ENCODE data around the gene PLBD2. TPM values are rescaled to one million over a fixed set of nuclear protein-coding genes. Genes with fewer than 3 reads are reported as not detected.

The PLBD2 gene
- total RNA-seq, 1 experiment from 2014 or later = 30.7 TPM

DNA sequence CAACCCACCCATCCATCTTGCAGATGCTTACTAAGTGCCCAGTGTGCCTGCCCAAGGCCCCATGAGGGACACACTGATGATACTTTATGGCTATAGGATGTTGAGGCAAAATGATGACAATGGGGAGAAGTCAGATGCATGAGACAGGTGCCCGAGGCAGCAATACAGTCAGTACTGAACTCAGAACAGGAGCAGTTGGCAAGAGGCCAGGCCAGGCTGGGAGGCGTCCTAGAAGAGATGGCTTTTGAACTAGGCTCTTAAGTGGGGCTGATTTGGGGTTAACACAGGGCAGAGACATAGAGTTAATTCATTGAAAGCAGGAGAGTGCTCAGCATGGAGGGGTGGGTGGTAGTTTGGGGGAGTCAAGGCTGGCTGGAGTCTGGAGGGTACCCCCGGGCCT, 15.6 kb downstream of the PLBD2 start:
- Histone ChIP-seq H3K4me2 (no peak overlapping the region), H2AFZ (no peak overlapping the region), H3K9me3 (ENCODE audit: insufficient read depth, low read depth) (no peaks in the 10 kb centered on the region), H3K27ac (no peak overlapping the region), H3K9me2 (ENCODE audit: insufficient read depth) (no peaks in the 10 kb centered on the region), H4K20me1 (ENCODE audit: insufficient read depth) (no peaks in the 10 kb centered on the region; the same call in 1 of the 2 replicates), H3K27me3 (ENCODE audit: insufficient read depth, low read depth) (no peaks in the 10 kb centered on the region), H3K4me3 (no peak overlapping the region), H3F3A (ENCODE audit: insufficient read depth, low read depth) (no peaks in the 10 kb centered on the region), H3K4me1 (replicated peaks; ENCODE audit: insufficient read depth) (no peaks in the 10 kb centered on the region), H3K79me2 (ENCODE audit: low read depth) (no peaks in the 10 kb centered on the region), H3K36me3 (ENCODE audit: low read depth) (no peaks in the 10 kb centered on the region)
- ChIA-PET CTCF (no interaction called here), POLR2A (ENCODE audit: unreplicated experiment) (no interaction called here)
- intact Hi-C loops (cut with micrococcal nuclease; ENCODE audit: unreplicated experiment) = no loop called here
- no TSS peak for BruUV-seq (replicated peaks)
- TF ChIP-seq, protein P1, sequence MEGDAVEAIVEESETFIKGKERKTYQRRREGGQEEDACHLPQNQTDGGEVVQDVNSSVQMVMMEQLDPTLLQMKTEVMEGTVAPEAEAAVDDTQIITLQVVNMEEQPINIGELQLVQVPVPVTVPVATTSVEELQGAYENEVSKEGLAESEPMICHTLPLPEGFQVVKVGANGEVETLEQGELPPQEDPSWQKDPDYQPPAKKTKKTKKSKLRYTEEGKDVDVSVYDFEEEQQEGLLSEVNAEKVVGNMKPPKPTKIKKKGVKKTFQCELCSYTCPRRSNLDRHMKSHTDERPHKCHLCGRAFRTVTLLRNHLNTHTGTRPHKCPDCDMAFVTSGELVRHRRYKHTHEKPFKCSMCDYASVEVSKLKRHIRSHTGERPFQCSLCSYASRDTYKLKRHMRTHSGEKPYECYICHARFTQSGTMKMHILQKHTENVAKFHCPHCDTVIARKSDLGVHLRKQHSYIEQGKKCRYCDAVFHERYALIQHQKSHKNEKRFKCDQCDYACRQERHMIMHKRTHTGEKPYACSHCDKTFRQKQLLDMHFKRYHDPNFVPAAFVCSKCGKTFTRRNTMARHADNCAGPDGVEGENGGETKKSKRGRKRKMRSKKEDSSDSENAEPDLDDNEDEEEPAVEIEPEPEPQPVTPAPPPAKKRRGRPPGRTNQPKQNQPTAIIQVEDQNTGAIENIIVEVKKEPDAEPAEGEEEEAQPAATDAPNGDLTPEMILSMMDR (conservative IDR thresholded peaks at IDR 0.05) = no peak
- no peak for TF ChIP-seq EZH2 (IDR thresholded peaks at IDR 0.05; ENCODE audit: low read depth)
- DNase-seq = no peak

GRCh38 chr12:113374823-113375428, 16.5 kb downstream of the PLBD2 start:
- no peak overlapping the region for H2AFZ ChIP-seq
- no peak overlapping the region for H3K4me3 ChIP-seq
- H3K27me3 ChIP-seq (ENCODE audit: insufficient read depth, low read depth) = no peaks in the 10 kb centered on the region
- no peaks in the 10 kb centered on the region for H3K79me2 ChIP-seq (ENCODE audit: low read depth)
- BruUV-seq (replicated peaks) = no TSS peak
- CTCF ChIA-PET = interaction anchor here (0.5 kb wide), 1 partner anchor 331 kb away, joined by 7 read pairs; no protein-coding TSS in a partner anchor
- H3K27ac ChIP-seq = no peak overlapping the region
- TF ChIP-seq, protein P1 (conservative IDR thresholded peaks at IDR 0.05) = no peak
- no peak for TF ChIP-seq EZH2 (IDR thresholded peaks at IDR 0.05; ENCODE audit: low read depth)
- intact Hi-C loops (cut with micrococcal nuclease; ENCODE audit: unreplicated experiment) = no loop called here
- no peak overlapping the region for H3K4me2 ChIP-seq
- no peaks in the 10 kb centered on the region for H3K36me3 ChIP-seq (ENCODE audit: low read depth)
- H3K9me3 ChIP-seq (ENCODE audit: insufficient read depth, low read depth) = no peaks in the 10 kb centered on the region
- no peaks in the 10 kb centered on the region for H3K4me1 ChIP-seq (replicated peaks; ENCODE audit: insufficient read depth)
- no peaks in the 10 kb centered on the region for H3K9me2 ChIP-seq (ENCODE audit: insufficient read depth)
- H4K20me1 ChIP-seq (ENCODE audit: insufficient read depth) = no peaks in the 10 kb centered on the region; the same call in 1 of the 2 replicates
- POLR2A ChIA-PET (ENCODE audit: unreplicated experiment) = no interaction called here
- no peaks in the 10 kb centered on the region for H3F3A ChIP-seq (ENCODE audit: insufficient read depth, low read depth)
- no peak for DNase-seq

GRCh38 chr12:113378291-113378690, 19.9 kb downstream of the PLBD2 start:
- H3K9me3 ChIP-seq (ENCODE audit: insufficient read depth, low read depth) = no peaks in the 10 kb centered on the region
- no peaks in the 10 kb centered on the region for H3K79me2 ChIP-seq (ENCODE audit: low read depth)
- H3K27ac ChIP-seq = no peak overlapping the region
- no peak for TF ChIP-seq EZH2 (IDR thresholded peaks at IDR 0.05; ENCODE audit: low read depth)
- TF ChIP-seq, protein P1 (conservative IDR thresholded peaks at IDR 0.05) = no peak
- H3K9me2 ChIP-seq (ENCODE audit: insufficient read depth) = no peaks in the 10 kb centered on the region
- H3F3A ChIP-seq (ENCODE audit: insufficient read depth, low read depth) = no peaks in the 10 kb centered on the region
- H3K4me1 ChIP-seq (replicated peaks; ENCODE audit: insufficient read depth) = no peaks in the 10 kb centered on the region
- H4K20me1 ChIP-seq (ENCODE audit: insufficient read depth) = no peaks in the 10 kb centered on the region
- no peak overlapping the region for H2AFZ ChIP-seq
- H3K27me3 ChIP-seq (ENCODE audit: insufficient read depth, low read depth) = no peaks in the 10 kb centered on the region
- CTCF ChIA-PET = interaction anchor here (0.7 kb wide), 1 partner anchor 29 kb away, joined by 6 read pairs; no protein-coding TSS in a partner anchor
- H3K4me2 ChIP-seq = no peak overlapping the region
- POLR2A ChIA-PET (ENCODE audit: unreplicated experiment) = no interaction called here
- BruUV-seq (replicated peaks) = no TSS peak
- H3K4me3 ChIP-seq = no peak overlapping the region
- H3K36me3 ChIP-seq (ENCODE audit: low read depth) = no peaks in the 10 kb centered on the region
- no peak for DNase-seq
- intact Hi-C loops (cut with micrococcal nuclease; ENCODE audit: unreplicated experiment) = no loop called here

Measured in PC-9 (cell line).